ENCODE measurements around the gene HCN2. TPM values are rescaled to one million over a fixed set of nuclear protein-coding genes. Genes with fewer than 3 reads are reported as not detected.
A peak's percentile ranks its signal among the peaks of the same experiment; 100 is the strongest.

Gene HCN2
- polyA plus RNA-seq, 1 of the 3 experiments (the other 2 are of a cell fraction), result 5.6 TPM

- TF ChIP-seq NFIC (IDR thresholded peaks at IDR 0.05; ENCODE audit: borderline replicate concordance) (no peak), NRF1 (IDR thresholded peaks at IDR 0.05; ENCODE audit: low read depth, low read length) (no peak), RCOR1 (IDR thresholded peaks at IDR 0.05; ENCODE audit: low read length) (no peak), TCF12 (IDR thresholded peaks at IDR 0.05) (no peak), RFX5 (IDR thresholded peaks at IDR 0.05; ENCODE audit: low read length) (no peak)
- TF ChIP-seq, protein P1, sequence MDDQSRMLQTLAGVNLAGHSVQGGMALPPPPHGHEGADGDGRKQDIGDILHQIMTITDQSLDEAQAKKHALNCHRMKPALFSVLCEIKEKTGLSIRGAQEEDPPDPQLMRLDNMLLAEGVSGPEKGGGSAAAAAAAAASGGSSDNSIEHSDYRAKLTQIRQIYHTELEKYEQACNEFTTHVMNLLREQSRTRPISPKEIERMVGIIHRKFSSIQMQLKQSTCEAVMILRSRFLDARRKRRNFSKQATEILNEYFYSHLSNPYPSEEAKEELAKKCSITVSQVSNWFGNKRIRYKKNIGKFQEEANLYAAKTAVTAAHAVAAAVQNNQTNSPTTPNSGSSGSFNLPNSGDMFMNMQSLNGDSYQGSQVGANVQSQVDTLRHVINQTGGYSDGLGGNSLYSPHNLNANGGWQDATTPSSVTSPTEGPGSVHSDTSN (IDR thresholded peaks at IDR 0.05), result no peak
- TF ChIP-seq, protein P2, sequence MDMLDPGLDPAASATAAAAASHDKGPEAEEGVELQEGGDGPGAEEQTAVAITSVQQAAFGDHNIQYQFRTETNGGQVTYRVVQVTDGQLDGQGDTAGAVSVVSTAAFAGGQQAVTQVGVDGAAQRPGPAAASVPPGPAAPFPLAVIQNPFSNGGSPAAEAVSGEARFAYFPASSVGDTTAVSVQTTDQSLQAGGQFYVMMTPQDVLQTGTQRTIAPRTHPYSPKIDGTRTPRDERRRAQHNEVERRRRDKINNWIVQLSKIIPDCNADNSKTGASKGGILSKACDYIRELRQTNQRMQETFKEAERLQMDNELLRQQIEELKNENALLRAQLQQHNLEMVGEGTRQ (IDR thresholded peaks at IDR 0.05; ENCODE audit: borderline replicate concordance, low read depth, low read length), result no peak
- TF ChIP-seq, protein P3, sequence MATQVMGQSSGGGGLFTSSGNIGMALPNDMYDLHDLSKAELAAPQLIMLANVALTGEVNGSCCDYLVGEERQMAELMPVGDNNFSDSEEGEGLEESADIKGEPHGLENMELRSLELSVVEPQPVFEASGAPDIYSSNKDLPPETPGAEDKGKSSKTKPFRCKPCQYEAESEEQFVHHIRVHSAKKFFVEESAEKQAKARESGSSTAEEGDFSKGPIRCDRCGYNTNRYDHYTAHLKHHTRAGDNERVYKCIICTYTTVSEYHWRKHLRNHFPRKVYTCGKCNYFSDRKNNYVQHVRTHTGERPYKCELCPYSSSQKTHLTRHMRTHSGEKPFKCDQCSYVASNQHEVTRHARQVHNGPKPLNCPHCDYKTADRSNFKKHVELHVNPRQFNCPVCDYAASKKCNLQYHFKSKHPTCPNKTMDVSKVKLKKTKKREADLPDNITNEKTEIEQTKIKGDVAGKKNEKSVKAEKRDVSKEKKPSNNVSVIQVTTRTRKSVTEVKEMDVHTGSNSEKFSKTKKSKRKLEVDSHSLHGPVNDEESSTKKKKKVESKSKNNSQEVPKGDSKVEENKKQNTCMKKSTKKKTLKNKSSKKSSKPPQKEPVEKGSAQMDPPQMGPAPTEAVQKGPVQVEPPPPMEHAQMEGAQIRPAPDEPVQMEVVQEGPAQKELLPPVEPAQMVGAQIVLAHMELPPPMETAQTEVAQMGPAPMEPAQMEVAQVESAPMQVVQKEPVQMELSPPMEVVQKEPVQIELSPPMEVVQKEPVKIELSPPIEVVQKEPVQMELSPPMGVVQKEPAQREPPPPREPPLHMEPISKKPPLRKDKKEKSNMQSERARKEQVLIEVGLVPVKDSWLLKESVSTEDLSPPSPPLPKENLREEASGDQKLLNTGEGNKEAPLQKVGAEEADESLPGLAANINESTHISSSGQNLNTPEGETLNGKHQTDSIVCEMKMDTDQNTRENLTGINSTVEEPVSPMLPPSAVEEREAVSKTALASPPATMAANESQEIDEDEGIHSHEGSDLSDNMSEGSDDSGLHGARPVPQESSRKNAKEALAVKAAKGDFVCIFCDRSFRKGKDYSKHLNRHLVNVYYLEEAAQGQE (IDR thresholded peaks at IDR 0.05; ENCODE audit: low read depth, low read length), result no peak
- Histone ChIP-seq H2AFZ (ENCODE audit: low read depth) (no peak overlapping the region), H3K27me3 (ENCODE audit: insufficient read depth) (no peaks in the 10 kb centered on the region), H4K20me1 (ENCODE audit: insufficient read depth) (peaks cover 35% of the 10 kb centered on the region; the same call in 1 of the 2 replicates), H3K9ac (no peak overlapping the region), H3K36me3 (replicated peaks in 1 of 2; ENCODE audit: control insufficient read depth in 1 of 2, insufficient read depth in 2 of 2, low read length in 1 of 2) (peaks cover 0 to 20% of the 10 kb centered on the region in 2 experiments), H3F3A (replicated peaks; ENCODE audit: insufficient read depth) (peaks cover 20% of the 10 kb centered on the region), H3K9me3 (no peaks in the 10 kb centered on the region), H3K79me2 (ENCODE audit: insufficient read depth) (no peaks in the 10 kb centered on the region), H3K4me3 (ENCODE audit: low read depth in 2 of 2, low read length in 1 of 2) (no peak overlapping the region), H3K4me1 (ENCODE audit: control insufficient read depth in 1 of 2, insufficient read depth in 2 of 2, low read depth in 1 of 2, low read length in 1 of 2) (peaks cover 4 to 16% of the 10 kb centered on the region in 2 experiments; a peak in 1 of 4 replicates), H3K9me2 (no peaks in the 10 kb centered on the region), H3K4me2 (no peak overlapping the region), H3K27ac (ENCODE audit: low read depth in 2 of 2, low read length in 1 of 2) (no peak overlapping the region)
- DNase-seq, result no peak
- WGBS (ENCODE audit: low lambda C conversion rate), result 94% methylated on average over 5 of the region's 10 CpGs
- ChIA-PET POLR2A (interaction anchor here (1.9 kb wide), 1 partner anchor 9 kb away, joined by 6 read pairs; no protein-coding TSS in a partner anchor), CTCF (interaction anchor here (0.7 to 3.7 kb wide), 17 partner anchors 9 to 594 kb away, joined by 3 to 32 read pairs (median 4); partner anchors contain the start of genes BSG, CDC34 and RNF126)
These were observed 4.0 kb upstream of the HCN2 start for GRCh38 chr19:585551-586110.

DNA sequence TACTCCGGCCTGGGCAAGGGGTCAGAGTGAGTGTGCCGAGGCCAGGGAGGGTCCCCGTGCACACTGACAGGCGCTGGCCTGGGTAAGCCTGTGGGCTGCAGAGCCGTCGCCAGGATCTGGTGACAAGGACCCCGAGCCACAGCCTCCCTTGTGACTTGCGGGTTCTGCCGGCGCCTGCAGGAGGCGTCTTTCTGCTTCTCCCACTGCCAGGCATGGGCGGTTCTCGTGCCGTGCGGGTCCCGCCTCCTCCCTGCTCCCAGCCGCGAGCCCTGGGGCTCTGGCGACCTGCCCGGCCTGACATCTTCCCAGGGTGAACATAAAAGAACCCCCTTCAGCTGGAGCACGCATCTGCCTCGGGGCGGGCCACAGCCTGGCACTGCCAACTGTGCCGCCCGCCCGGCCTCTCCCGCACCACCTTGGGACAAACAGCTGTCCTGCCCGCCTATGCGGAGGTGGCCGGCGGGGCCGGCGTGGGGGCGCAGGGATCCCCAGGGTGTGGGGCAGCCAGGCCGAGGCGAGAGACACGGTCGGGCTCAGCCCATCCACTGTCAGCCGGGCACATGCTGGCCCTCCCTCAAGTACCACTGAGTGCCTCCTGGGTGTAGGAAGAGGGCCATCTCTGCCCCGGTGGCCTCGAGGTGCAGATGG is 1.5 kb upstream of the HCN2 start:
- 4% methylated on average over 15 of the region's 41 CpGs for WGBS (ENCODE audit: low lambda C conversion rate)
- H3K27me3 ChIP-seq (ENCODE audit: insufficient read depth), result no peaks in the 10 kb centered on the region
- H3K9me2 ChIP-seq, result no peaks in the 10 kb centered on the region
- H3K4me3 ChIP-seq (ENCODE audit: low read depth in 2 of 2, low read length in 1 of 2), result peak overlapping the region; percentile 32 to 36; a peak in 3 of 4 replicates
- CTCF ChIA-PET, result interaction anchor here (0.8 to 3.7 kb wide), 16 partner anchors 8 to 149 kb away, joined by 3 to 32 read pairs (median 3); partner anchors contain the start of gene FSTL3
- no peaks in the 10 kb centered on the region for H3K9me3 ChIP-seq
- peak overlapping the region; percentile 76; the same call in 1 of the 2 replicates for H3K4me2 ChIP-seq
- H2AFZ ChIP-seq (ENCODE audit: low read depth), result no peak overlapping the region
- peaks cover 41% of the 10 kb centered on the region for H4K20me1 ChIP-seq (ENCODE audit: insufficient read depth)
- peak; percentile 92 for DNase-seq
- peaks cover 0 to 3% of the 10 kb centered on the region in 2 experiments for H3K36me3 ChIP-seq (replicated peaks in 1 of 2; ENCODE audit: control insufficient read depth in 1 of 2, insufficient read depth in 2 of 2, low read length in 1 of 2)
- peak overlapping the region; percentile 34 to 47; a peak in 2 of 4 replicates for H3K27ac ChIP-seq (ENCODE audit: low read depth in 2 of 2, low read length in 1 of 2)
- POLR2A ChIA-PET, result interaction anchor here (1.0 kb wide), 1 partner anchor 57 kb away, joined by 3 read pairs; the partner anchor contains the start of gene CDC34
- peaks cover 4% of the 10 kb centered on the region; the same call in 1 of the 2 replicates for H3K79me2 ChIP-seq (ENCODE audit: insufficient read depth)
- peaks cover 20% of the 10 kb centered on the region for H3F3A ChIP-seq (replicated peaks; ENCODE audit: insufficient read depth)
- no peak overlapping the region for H3K9ac ChIP-seq
- H3K4me1 ChIP-seq (ENCODE audit: control insufficient read depth in 1 of 2, insufficient read depth in 2 of 2, low read depth in 1 of 2, low read length in 1 of 2), result peaks cover 4 to 23% of the 10 kb centered on the region in 2 experiments; a peak in 1 of 4 replicates
- TF ChIP-seq, protein P2 (IDR thresholded peaks at IDR 0.05; ENCODE audit: borderline replicate concordance, low read depth, low read length), result no peak
- TF ChIP-seq RAD21 (IDR thresholded peaks at IDR 0.05; ENCODE audit: low read length) (peak; percentile 60), RCOR1 (IDR thresholded peaks at IDR 0.05; ENCODE audit: low read length) (peak; percentile 52; the same call in 1 of the 2 replicates), SMC3 (IDR thresholded peaks at IDR 0.05; ENCODE audit: low read depth, low read length) (peak; percentile 68)
- TF ChIP-seq, protein P3 (IDR thresholded peaks at IDR 0.05; ENCODE audit: low read depth, low read length), result no peak
- TF ChIP-seq, protein P4, sequence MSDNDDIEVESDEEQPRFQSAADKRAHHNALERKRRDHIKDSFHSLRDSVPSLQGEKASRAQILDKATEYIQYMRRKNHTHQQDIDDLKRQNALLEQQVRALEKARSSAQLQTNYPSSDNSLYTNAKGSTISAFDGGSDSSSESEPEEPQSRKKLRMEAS (IDR thresholded peaks at IDR 0.05; ENCODE audit: low read depth), result peak; percentile 74
